K562 (cell line): Measurements from ENCODE around the gene KRTAP2-3. TPM values are rescaled to one million over a fixed set of nuclear protein-coding genes. Genes with fewer than 3 reads are reported as not detected.

Source experiments
- ARNT ChIP-seq, 2 experiments: fragments of 450-650 bp; IDR thresholded peaks; 2 replicates each; pipeline ENCODE4 v1.6.1; 2016; ENCODE audit warnings: mild to moderate bottlenecking in 1 of 2
- COPS2 ChIP-seq: fragments of 450-650 bp; conservative IDR thresholded peaks from 2 replicates; pipeline ENCODE4 v1.6.1; 2016; ENCODE audit warnings: mild to moderate bottlenecking, moderate library complexity
- HNRNPL ChIP-seq: fragments of 200-400 bp; formaldehyde crosslinking; IDR thresholded peaks from 2 replicates; pipeline ENCODE4 v1.6.1; 2017; ENCODE audit warnings: low read depth, mild to moderate bottlenecking, low read length
- TAF15 ChIP-seq: fragments of 200-400 bp; formaldehyde crosslinking; IDR thresholded peaks from 2 replicates; pipeline ENCODE4 v1.6.1; 2017; ENCODE audit warnings: mild to moderate bottlenecking, low read depth, low read length, moderate library complexity
- TOE1 ChIP-seq, 2 experiments: fragments of 450-650 bp in 1 of 2; sonication (generic) in 1 of 2; formaldehyde crosslinking in 1 of 2; IDR thresholded peaks; 2 replicates each; pipeline versions ENCODE4 v1.7.1 to v1.8.0; 2016 to 2022; ENCODE audit warnings: borderline replicate concordance in 2 of 2, mild to moderate bottlenecking in 2 of 2, antibody characterized with exemption in 1 of 2, inconsistent platforms in 1 of 2, low read depth in 1 of 2, missing genetic modification reagents in 1 of 2, moderate library complexity in 1 of 2
- ZNF224 ChIP-seq: sonication (generic); formaldehyde crosslinking; IDR thresholded peaks from 2 replicates; pipeline ENCODE4 v1.8.0; 2022; ENCODE audit warnings: mild to moderate bottlenecking, missing genetic modification reagents
- polyA plus RNA-seq, 8 experiments: library from polyadenylated mRNA; depleted of rRNA in 4 of 8; stranded (reverse) in 5 of 8; unstranded in 3 of 8; fragments of >200 nt; fragmentation: Nextera tagmentation in 2 of 8; fragmentation: Illumina TruSeq in 1 of 8; extraction: Ambion mirVana in 2 of 8; extraction: Trizol in 1 of 8; gene quantifications; 2 replicates each; pipeline versions ENCODE4 v1.2.1 to v1.2.3, GENCODE V29; 2011 to 2014; ENCODE audit warnings: inconsistent platforms in 1 of 8, missing spikeins in 1 of 8
- total RNA-seq, 7 experiments: library from RNA; depleted of rRNA in 6 of 7; stranded (reverse); fragments of >200 nt in 6 of 7; fragmentation: Illumina TruSeq in 2 of 7; extraction: Trizol in 2 of 7; gene quantifications; 2 replicates each; pipeline versions ENCODE4 v1.2.1 to v1.2.3, GENCODE V29; 2011 to 2021; ENCODE audit warnings: low replicate concordance in 1 of 7
- TF ChIP-seq, protein P1 (sequence below), 2 experiments: fragments of 450-650 bp in 1 of 2; sonication (generic) in 1 of 2; formaldehyde crosslinking in 1 of 2; IDR thresholded peaks; 2 replicates each; pipeline versions ENCODE4 v1.7.1 to v1.9.0; 2016 to 2022; ENCODE audit warnings: inconsistent platforms in 1 of 2, mild to moderate bottlenecking in 1 of 2, missing genetic modification reagents in 1 of 2
- TF ChIP-seq, protein P2 (sequence below): IDR thresholded peaks from 2 replicates; pipeline ENCODE4 v1.6.1; 2014; ENCODE audit warnings: antibody characterized with exemption
- TF ChIP-seq, protein P3 (sequence below): fragments of 250-450 bp; sonication (Bioruptor Pico); IDR thresholded peaks from 2 replicates; pipeline ENCODE4 v1.5.0; 2021
- TF ChIP-seq, protein P4 (sequence below): fragments of 250-450 bp; sonication (Bioruptor Pico); IDR thresholded peaks from 2 replicates; pipeline ENCODE4 v1.4.0; 2020; ENCODE audit warnings: mild to moderate bottlenecking, moderate library complexity

Gene KRTAP2-3
- total and polyA plus RNA-seq, 9 of the 15 experiments (the other 6 are each of a cell fraction or from before 2014, with no cell fraction given) = not detected

DNA sequence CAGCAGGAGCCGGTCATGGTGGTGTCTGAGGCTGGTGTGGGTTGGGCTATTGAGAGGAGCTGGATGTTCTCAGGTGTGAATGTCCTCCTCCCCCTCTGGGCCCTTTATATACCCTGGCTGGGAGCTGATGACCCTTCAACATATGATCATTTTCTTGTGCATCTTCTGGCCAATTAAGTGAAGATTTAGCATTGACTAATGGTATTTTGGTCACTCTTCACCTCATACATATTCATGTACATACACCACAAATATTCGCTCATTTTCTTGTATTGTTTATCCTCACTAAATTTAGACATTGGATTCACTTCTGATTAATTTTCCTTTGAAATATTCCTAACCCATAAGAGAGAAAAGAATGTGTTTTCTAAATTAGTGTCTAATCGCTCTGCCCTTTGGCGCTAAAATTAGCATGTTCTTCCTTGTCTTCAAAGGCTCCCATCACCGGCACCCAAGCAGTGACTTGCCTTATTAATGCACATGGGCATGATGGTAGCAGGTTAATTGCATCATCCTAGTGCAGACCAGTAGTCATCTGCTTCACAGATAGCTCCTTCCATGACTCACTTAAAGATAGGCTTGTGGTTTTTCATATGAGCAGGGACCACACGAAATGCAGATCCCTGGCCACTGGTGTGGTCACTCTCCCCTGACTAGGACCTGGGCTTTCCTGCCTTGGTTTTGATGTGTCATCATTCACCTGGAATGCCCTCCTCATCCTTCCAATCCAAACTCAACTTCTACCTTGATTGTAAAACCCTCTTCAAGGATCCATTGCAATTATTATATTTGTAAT is 6.1 kb upstream of the KRTAP2-3 start, which contains the start of gene KRTAP2-4 (continued):
- TF ChIP-seq TOE1 (IDR thresholded peaks at IDR 0.05; ENCODE audit: borderline replicate concordance) = peak; percentile 51; the same call in 1 of the 2 replicates
- TF ChIP-seq TOE1 (CRISPR knock-in tag; IDR thresholded peaks at IDR 0.05; ENCODE audit: borderline replicate concordance, low read depth) = no peak
- TF ChIP-seq, protein P1, sequence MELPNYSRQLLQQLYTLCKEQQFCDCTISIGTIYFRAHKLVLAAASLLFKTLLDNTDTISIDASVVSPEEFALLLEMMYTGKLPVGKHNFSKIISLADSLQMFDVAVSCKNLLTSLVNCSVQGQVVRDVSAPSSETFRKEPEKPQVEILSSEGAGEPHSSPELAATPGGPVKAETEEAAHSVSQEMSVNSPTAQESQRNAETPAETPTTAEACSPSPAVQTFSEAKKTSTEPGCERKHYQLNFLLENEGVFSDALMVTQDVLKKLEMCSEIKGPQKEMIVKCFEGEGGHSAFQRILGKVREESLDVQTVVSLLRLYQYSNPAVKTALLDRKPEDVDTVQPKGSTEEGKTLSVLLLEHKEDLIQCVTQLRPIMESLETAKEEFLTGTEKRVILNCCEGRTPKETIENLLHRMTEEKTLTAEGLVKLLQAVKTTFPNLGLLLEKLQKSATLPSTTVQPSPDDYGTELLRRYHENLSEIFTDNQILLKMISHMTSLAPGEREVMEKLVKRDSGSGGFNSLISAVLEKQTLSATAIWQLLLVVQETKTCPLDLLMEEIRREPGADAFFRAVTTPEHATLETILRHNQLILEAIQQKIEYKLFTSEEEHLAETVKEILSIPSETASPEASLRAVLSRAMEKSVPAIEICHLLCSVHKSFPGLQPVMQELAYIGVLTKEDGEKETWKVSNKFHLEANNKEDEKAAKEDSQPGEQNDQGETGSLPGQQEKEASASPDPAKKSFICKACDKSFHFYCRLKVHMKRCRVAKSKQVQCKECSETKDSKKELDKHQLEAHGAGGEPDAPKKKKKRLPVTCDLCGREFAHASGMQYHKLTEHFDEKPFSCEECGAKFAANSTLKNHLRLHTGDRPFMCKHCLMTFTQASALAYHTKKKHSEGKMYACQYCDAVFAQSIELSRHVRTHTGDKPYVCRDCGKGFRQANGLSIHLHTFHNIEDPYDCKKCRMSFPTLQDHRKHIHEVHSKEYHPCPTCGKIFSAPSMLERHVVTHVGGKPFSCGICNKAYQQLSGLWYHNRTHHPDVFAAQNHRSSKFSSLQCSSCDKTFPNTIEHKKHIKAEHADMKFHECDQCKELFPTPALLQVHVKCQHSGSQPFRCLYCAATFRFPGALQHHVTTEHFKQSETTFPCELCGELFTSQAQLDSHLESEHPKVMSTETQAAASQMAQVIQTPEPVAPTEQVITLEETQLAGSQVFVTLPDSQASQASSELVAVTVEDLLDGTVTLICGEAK (IDR thresholded peaks at IDR 0.05) = no peak
- TF ChIP-seq, protein P1 (CRISPR knock-in tag; IDR thresholded peaks at IDR 0.05) = no peak
- no peak for TF ChIP-seq COPS2
- TF ChIP-seq, protein P2, sequence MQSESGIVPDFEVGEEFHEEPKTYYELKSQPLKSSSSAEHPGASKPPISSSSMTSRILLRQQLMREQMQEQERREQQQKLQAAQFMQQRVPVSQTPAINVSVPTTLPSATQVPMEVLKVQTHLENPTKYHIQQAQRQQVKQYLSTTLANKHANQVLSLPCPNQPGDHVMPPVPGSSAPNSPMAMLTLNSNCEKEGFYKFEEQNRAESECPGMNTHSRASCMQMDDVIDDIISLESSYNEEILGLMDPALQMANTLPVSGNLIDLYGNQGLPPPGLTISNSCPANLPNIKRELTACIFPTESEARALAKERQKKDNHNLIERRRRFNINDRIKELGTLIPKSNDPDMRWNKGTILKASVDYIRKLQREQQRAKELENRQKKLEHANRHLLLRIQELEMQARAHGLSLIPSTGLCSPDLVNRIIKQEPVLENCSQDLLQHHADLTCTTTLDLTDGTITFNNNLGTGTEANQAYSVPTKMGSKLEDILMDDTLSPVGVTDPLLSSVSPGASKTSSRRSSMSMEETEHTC = no peak
- TF ChIP-seq, protein P3, sequence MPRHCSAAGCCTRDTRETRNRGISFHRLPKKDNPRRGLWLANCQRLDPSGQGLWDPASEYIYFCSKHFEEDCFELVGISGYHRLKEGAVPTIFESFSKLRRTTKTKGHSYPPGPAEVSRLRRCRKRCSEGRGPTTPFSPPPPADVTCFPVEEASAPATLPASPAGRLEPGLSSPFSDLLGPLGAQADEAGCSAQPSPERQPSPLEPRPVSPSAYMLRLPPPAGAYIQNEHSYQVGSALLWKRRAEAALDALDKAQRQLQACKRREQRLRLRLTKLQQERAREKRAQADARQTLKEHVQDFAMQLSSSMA = no peak
- TF ChIP-seq HNRNPL = no peak
- TF ChIP-seq ARNT (IDR thresholded peaks at IDR 0.05) = no peak
- TF ChIP-seq TAF15 = no peak
- TF ChIP-seq, protein P4, sequence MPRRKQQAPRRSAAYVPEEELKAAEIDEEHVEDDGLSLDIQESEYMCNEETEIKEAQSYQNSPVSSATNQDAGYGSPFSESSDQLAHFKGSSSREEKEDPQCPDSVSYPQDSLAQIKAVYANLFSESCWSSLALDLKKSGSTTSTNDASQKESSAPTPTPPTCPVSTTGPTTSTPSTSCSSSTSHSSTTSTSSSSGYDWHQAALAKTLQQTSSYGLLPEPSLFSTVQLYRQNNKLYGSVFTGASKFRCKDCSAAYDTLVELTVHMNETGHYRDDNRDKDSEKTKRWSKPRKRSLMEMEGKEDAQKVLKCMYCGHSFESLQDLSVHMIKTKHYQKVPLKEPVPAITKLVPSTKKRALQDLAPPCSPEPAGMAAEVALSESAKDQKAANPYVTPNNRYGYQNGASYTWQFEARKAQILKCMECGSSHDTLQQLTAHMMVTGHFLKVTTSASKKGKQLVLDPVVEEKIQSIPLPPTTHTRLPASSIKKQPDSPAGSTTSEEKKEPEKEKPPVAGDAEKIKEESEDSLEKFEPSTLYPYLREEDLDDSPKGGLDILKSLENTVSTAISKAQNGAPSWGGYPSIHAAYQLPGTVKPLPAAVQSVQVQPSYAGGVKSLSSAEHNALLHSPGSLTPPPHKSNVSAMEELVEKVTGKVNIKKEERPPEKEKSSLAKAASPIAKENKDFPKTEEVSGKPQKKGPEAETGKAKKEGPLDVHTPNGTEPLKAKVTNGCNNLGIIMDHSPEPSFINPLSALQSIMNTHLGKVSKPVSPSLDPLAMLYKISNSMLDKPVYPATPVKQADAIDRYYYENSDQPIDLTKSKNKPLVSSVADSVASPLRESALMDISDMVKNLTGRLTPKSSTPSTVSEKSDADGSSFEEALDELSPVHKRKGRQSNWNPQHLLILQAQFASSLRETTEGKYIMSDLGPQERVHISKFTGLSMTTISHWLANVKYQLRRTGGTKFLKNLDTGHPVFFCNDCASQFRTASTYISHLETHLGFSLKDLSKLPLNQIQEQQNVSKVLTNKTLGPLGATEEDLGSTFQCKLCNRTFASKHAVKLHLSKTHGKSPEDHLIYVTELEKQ = no peak
- TF ChIP-seq ZNF224 (CRISPR knock-in tag) = no peak
